Esophagus muscularis mucosa (tissue), 4 donors: ENCODE results near the gene CDCA7. TPM values are rescaled to one million over a fixed set of nuclear protein-coding genes. Genes with fewer than 3 reads are reported as not detected.
A peak's percentile ranks its signal among the peaks of the same experiment; 100 is the strongest.

ENCODE experiments used
- DNase-seq: peaks from one replicate; pipeline ENCODE4 v3.0.0-alpha.2; 2017; ENCODE audit errors: extremely low spot score
- H3K27ac ChIP-seq, 4 donors: fragments of 200-600 bp; sonication (generic); replicated peaks in 1 of 4; 1 replicate in 3 of 4; 2 replicates in 1 of 4; pipeline ENCODE4 v1.5.1; 2016 to 2019; ENCODE audit warnings: mild to moderate bottlenecking in 1 of 4
- H3K27me3 ChIP-seq, 4 donors: fragments of 200-600 bp; sonication (generic); one replicate each; pipeline versions ENCODE4 v1.5.1 to v1.6.0; 2016 to 2019
- H3K36me3 ChIP-seq, 4 donors: fragments of 200-600 bp; sonication (generic); one replicate each; pipeline ENCODE4 v1.5.1; 2016 to 2019
- H3K4me1 ChIP-seq, 4 donors: fragments of 200-600 bp; sonication (generic); one replicate each; pipeline ENCODE4 v1.5.1; 2016 to 2019
- H3K4me3 ChIP-seq, 4 donors: fragments of 200-600 bp; sonication (generic); 1 replicate in 2 of 4; 2 replicates in 2 of 4; pipeline ENCODE4 v1.5.1; 2016 to 2019; ENCODE audit warnings: mild to moderate bottlenecking in 4 of 4, moderate library complexity in 1 of 4
- H3K9me3 ChIP-seq, 4 donors: fragments of 200-600 bp; sonication (generic); 1 replicate in 3 of 4; 2 replicates in 1 of 4; pipeline ENCODE4 v1.5.1; 2016 to 2019
- CTCF ChIP-seq, 3 experiments: fragments of 200-600 bp in 2 of 3; fragments of 450-650 bp in 1 of 3; sonication (generic) in 2 of 3; IDR thresholded peaks; one replicate each; pipeline ENCODE4 v1.5.1; 2017 to 2019; ENCODE audit warnings: antibody characterized with exemption in 3 of 3, mild to moderate bottlenecking in 2 of 3, moderate library complexity in 1 of 3
- EP300 ChIP-seq: sonication (generic); formaldehyde crosslinking; IDR thresholded peaks from one replicate; pipeline ENCODE4 v1.6.1; 2017; ENCODE audit warnings: antibody characterized with exemption
- POLR2A ChIP-seq: fragments of 450-650 bp; IDR thresholded peaks from one replicate; pipeline ENCODE4 v1.6.1; 2017; ENCODE audit warnings: antibody characterized with exemption, moderate library complexity, mild to moderate bottlenecking, low read depth
- POLR2AphosphoS5 ChIP-seq, 2 donors: sonication (generic); formaldehyde crosslinking; IDR thresholded peaks; one replicate each; pipeline ENCODE4 v1.6.1; 2017; ENCODE audit warnings: antibody characterized with exemption in 2 of 2
- WGBS: methylation state at CpG from one replicate; pipeline ENCODE4 v1.1.5; 2018; 5-methylcytosine and 5-hydroxymethylcytosine counted together
- intact Hi-C: fragments of 100-400 bp; cut with DNase I; formaldehyde crosslinking; loops from one replicate; pipeline ENCODE4 v1.15.1; 2023
- total RNA-seq, 4 donors: library from RNA; depleted of rRNA; stranded (reverse); fragments of >200 nt; gene quantifications; one replicate each; pipeline versions ENCODE4 v1.1.0 to v1.2.1, GENCODE V29; 2016

Gene CDCA7
- total RNA-seq, 4 donors from 2014 or later = 0.42 to 3.1 (median 1.2) TPM

GRCh38 chr2:173390036-173390435 is 35.4 kb downstream of the CDCA7 start:
- Histone ChIP-seq H3K4me3 (no peak overlapping the region), H3K27ac (no peak overlapping the region), H3K4me1 (no peaks in the 10 kb centered on the region), H3K9me3 (no peaks in the 10 kb centered on the region), H3K36me3 (no peaks in the 10 kb centered on the region), H3K27me3 (peaks cover 0 to 14% (median 0%) of the 10 kb centered on the region in 4 donors)
- 90% methylated on average over 5 of the region's 5 CpGs for WGBS
- intact Hi-C loops = no loop called here
- no peak for TF ChIP-seq EP300
- DNase-seq = no peak

GRCh38 chr2:173392731-173393130 is 38.1 kb downstream of the CDCA7 start:
- H3K9me3 ChIP-seq = no peaks in the 10 kb centered on the region
- TF ChIP-seq POLR2A = no peak
- TF ChIP-seq CTCF (IDR thresholded peaks at IDR 0.05) = no peak
- TF ChIP-seq POLR2AphosphoS5 (IDR thresholded peaks at IDR 0.05) = no peak
- no peak for TF ChIP-seq EP300
- H3K4me1 ChIP-seq = no peaks in the 10 kb centered on the region
- intact Hi-C loops = no loop called here
- whole genome bisulfite sequencing = 70% methylated on average over 5 of the region's 5 CpGs
- H3K27me3 ChIP-seq = peaks cover 0 to 36% (median 4%) of the 10 kb centered on the region in 4 donors
- H3K27ac ChIP-seq = no peak overlapping the region
- no peak for DNase-seq
- H3K36me3 ChIP-seq = no peaks in the 10 kb centered on the region
- H3K4me3 ChIP-seq = no peak overlapping the region

GRCh38 chr2:173393186-173393585 is 38.5 kb downstream of the CDCA7 start:
- no peak overlapping the region for H3K27ac ChIP-seq
- no peaks in the 10 kb centered on the region for H3K36me3 ChIP-seq
- H3K27me3 ChIP-seq = peaks cover 0 to 41% (median 4%) of the 10 kb centered on the region in 4 donors
- H3K9me3 ChIP-seq = no peaks in the 10 kb centered on the region
- no peak for DNase-seq
- no peaks in the 10 kb centered on the region for H3K4me1 ChIP-seq
- H3K4me3 ChIP-seq = no peak overlapping the region
- 72% methylated on average over 1 of the region's 1 CpG for WGBS
- intact Hi-C loops = no loop called here
- TF ChIP-seq EP300 (no peak), POLR2A (no peak), CTCF (IDR thresholded peaks at IDR 0.05) (no peak)

GRCh38 chr2:173393636-173394035 is 39.0 kb downstream of the CDCA7 start:
- Histone ChIP-seq H3K4me3 (no peak overlapping the region), H3K27ac (no peak overlapping the region), H3K36me3 (no peaks in the 10 kb centered on the region), H3K27me3 (peaks cover 0 to 45% (median 6%) of the 10 kb centered on the region in 4 donors), H3K4me1 (no peaks in the 10 kb centered on the region), H3K9me3 (no peaks in the 10 kb centered on the region)
- intact Hi-C loops = no loop called here
- 44% methylated on average over 1 of the region's 1 CpG for WGBS
- no peak for DNase-seq
- no peak for TF ChIP-seq EP300
- TF ChIP-seq CTCF (IDR thresholded peaks at IDR 0.05) = no peak
- no peak for TF ChIP-seq POLR2A
- TF ChIP-seq POLR2AphosphoS5 (IDR thresholded peaks at IDR 0.05) = no peak

- TF ChIP-seq POLR2AphosphoS5 (IDR thresholded peaks at IDR 0.05) (no peak), POLR2A (no peak), EP300 (no peak), CTCF (IDR thresholded peaks at IDR 0.05) (no peak)
- H3K9me3 ChIP-seq = no peaks in the 10 kb centered on the region
- no peak overlapping the region for H3K4me3 ChIP-seq
- H3K27ac ChIP-seq = no peak overlapping the region
- 70% methylated on average over 8 of the region's 8 CpGs for WGBS
- intact Hi-C loops = no loop called here
- DNase-seq = peak; percentile 60
- no peaks in the 10 kb centered on the region for H3K36me3 ChIP-seq
- H3K27me3 ChIP-seq = peaks cover 0 to 52% (median 7%) of the 10 kb centered on the region in 4 donors
- H3K4me1 ChIP-seq = no peaks in the 10 kb centered on the region
Measured at GRCh38 chr2:173394091-173394974, 39.7 kb downstream of the CDCA7 start.
